HL-60/S4 (cell line): ENCODE measurements around the gene OBSCN.
"Not testable (repeated sequence)": the region's sequence is repeated elsewhere in the genome, so short reads cannot be mapped to it uniquely, and the experiment has no call there.

Source experiments
- in situ Hi-C: fragments of 300-500 bp; cut with MboI; formaldehyde crosslinking; loops from 2 replicates; pipeline ENCODE4 v1.14.3; 2022; ENCODE audit warnings: low sequenced_read_pairs

The OBSCN gene

DNA sequence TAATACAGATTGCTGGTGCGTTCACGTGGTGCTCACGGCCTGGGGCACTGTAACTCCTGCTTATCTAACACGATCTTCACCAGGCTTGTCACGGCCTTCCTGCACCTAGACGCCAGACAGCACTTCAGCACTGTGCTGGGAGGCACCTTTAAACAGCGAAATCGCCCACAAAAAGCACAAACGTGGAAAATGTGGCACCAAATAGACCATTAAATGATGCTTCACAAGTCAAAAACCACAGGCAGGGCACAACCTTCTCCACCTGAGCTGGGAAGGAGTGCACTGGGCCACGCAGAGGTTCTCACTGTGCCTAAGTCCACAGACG, 22.2 kb upstream of the OBSCN start:
- in situ Hi-C loops = no loop called here

DNA sequence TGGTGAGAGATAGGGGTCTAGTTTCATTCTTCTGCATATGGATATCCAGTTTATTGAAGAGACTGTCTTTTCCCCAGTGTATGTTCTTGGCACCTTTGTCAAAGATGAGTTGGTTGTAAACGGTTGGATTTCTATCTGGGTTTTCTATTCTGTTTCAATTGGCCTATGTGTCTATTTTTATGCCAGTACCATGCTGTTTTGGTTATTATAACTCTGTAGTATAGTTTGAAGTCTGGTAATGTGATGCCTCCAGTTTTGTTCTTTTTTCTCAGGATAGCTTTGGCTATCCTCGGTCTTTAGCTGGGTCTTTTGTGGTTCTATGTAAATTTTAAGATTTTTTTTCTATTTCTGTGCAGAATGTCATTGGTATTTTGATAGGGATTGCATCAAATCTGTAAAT, 19.6 kb upstream of the OBSCN start:
- in situ Hi-C loops = not testable (repeated sequence)

DNA sequence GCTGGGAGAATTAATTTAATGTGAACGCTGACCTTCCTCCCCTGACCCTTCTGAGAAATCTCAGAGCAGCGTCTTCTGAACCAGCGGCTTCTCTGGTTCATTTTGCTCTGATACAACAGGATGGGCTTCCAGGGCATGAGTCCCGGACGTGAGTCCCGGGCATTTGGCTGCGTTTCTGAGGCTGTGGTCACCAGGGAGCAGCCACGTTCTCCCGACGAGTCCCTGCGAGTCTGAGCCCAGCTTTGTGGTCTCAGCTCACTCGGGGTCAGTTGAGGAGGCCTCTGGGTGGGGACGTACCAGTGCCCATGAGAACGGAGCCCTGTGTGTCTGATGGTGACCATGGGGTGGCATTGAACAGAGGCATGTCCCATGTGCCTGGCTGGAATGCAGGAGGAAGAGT, 17.7 kb upstream of the OBSCN start:
- in situ Hi-C loops = no loop called here

DNA sequence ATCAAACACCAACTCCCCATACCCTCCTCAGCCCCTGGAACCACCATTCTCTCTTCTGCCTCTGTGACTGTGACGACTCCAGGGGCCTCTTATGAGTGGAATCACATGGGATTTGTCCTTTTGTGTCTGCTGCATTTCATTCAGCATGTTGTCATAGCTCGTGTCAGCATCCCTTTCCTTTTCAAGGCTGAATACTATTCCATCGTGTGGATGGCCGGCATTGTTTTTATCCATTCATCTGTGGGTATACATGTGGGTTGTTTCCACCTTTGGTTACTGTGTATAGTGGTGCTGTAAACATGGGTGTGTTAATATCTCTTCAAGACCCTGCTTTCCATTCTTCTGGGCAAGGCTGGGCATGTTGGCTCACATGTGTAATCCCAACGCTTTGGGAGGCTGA, 17.1 kb upstream of the OBSCN start:
- in situ Hi-C loops = no loop called here

DNA sequence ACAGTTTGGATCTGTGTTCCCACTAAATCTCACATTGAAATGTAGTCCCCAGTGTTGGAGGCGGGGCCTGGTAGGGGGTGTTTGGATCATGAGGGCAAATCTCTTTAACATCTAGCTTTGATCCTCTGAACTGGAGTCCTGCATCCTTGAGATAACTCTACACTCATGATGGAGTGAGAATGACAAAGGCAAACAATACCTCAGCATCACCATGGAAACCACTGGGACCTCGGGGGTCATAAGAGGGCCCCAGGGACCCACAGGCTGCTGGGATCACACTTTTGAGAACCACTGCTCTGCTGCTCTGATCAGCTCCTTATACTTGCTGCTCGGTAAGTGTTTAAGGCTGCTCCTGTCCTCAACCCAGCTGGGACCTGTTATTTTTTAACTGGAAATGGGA, 13.4 kb upstream of the OBSCN start:
- in situ Hi-C loops = no loop called here

DNA sequence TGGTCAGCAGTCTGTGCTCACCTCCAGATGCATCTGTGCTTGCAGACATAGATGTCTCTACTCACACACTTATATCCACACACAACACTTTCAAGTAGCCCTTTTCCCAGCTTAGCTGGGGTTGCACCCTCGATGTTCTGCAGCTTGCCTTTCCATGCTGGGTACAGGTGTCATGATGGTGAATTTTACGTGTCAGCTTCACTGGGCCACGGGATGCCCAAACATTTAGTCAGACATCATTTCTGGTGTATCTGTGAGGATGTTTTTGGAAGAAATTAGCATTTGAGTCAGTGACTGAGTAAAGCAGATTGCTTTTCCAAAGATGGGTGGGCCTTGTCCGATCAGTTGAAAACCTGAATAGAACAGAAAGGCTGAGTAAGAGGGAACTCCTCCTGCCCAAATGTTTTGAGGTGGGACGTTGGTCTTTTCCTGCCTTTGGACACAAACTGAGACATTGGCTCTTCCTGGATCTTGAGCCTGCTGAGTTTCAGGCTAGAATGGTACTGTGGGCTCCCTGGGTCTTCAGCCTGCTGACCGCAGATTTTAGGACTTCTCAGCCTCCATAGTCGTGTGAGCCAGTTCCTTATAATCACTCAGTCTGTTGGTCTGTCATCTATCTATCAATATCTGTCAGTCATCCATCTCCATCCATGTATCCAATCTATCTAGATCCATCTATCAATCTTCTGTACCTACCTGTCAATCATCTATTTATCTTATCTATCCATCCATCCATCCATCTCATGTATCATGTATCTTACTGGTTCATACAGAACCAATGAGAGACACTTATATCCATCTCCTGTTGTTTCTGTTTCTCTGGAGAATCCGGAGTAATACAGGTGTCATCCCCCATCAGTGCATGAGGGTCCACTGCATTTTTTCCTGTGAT, 12.7 kb upstream of the OBSCN start:
- in situ Hi-C loops = no loop called here

DNA sequence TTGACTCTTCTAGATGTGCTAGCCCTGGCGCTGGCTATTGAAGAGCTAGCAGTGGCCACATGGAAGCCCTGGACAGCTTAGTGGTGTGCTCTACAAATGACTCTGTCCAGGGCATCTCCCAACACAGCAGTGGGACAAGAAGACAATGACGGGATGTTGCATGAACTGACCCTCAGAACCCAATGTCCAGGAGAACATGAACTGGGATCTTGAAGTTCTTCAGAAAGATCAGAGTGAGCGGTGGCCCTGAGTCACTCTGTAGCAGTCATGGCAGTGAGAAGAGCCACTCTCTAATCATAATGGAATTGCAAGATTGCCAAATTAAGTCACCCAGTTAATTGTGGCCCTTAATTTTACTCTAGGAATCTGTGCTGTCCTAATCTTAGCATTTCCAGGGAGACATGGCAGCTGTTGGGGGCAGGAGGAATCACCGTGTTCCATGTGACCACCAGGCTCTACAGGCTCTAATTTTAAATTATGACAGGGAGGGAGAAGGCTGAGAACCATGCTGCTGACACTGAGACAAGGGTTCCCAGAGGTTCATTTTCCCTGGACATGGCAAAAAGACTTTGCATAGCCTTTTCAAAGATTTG, 10.2 kb upstream of the OBSCN start:
- in situ Hi-C loops = no loop called here

DNA sequence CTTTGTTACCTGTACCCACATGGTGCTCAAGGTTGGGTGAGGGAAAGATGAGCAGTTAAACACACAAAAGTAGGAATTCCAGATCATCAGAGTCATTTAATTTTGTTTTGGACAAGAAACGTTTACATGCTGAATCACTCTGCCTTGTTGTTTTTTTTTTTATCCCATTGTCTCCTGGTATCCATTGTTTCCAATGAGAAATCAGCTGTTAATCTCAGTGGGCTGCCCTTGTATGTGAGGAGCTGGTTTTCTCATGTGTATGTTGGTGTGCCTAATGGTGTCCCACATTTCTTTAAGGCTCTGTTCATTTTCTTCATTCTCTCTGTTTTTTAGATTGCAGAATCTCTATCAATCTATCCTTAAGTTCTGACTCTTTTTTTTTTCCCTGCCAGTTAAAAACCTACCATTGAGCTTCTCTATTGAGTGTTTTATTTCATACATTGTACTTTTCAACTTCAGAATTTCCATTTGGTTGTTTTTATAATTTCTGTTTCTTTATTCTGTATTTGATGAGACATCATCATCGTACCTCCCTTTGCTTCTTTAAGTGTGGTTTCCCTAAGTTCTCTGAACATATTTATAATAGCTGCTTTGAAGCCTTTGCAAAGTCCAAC, 8.8 kb upstream of the OBSCN start:
- in situ Hi-C loops = no loop called here

DNA sequence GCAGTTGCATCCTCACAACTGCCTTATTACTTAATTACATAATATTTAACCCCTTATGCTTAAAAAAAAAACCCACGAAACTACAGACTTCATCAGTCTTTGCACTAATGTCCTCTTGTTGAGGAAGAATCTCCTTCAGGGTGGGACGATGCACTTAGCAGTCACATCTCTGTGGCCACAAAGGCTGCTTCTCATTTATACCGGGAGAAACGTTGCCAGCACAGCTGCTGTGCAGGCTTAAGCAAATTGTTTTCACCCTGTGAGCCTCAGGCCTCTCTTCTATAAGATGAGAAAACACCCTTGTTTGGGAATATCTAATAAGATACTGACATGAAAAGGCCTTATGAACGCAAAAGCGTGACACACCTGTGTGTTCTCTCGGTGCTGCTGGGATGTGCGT, 2.9 kb upstream of the OBSCN start:
- in situ Hi-C loops = no loop called here

DNA sequence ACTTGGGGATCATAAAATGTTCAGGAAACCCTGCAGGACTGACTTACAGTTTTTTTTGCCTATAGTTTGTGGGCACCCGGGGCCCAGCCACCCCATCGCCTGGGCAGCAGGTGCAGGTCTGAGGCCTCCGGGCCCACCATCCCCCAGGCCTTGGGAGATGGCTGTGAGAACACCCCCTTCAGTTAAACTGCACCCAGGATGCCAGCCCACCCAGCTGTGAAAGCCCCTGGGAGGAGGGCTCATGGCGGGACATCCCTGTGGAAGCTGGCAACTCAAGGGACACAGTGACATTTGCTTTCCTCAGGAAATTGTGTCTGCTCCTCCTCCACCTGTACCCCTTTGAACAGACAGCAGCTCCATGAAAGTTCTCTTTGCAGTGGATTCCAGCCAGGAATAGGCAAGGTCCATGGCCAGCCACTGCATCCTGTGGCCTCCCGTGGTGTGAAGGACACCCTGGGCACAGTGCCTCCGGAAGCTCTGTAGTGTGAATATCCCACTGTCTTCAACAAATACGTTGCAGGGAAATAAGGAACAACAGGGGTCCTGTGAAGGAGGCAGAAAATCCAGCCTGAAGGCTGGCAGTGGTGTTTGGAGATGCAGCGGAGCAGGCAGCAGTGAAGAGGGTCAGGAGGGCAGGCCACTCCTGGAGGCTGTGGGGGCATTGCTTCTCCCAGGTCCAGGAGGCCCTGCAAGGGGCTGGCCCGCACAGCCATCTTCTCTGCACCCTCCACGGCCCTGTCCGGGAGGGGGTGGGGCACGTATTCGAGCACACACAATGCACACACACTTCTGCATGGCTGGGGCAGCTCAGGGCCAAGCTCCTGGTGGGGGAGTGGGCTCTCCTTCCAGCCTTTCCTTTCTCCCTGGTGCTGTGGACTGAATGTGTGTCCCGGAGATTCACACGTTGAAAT, 2.1 kb upstream of the OBSCN start:
- in situ Hi-C loops = no loop called here

DNA sequence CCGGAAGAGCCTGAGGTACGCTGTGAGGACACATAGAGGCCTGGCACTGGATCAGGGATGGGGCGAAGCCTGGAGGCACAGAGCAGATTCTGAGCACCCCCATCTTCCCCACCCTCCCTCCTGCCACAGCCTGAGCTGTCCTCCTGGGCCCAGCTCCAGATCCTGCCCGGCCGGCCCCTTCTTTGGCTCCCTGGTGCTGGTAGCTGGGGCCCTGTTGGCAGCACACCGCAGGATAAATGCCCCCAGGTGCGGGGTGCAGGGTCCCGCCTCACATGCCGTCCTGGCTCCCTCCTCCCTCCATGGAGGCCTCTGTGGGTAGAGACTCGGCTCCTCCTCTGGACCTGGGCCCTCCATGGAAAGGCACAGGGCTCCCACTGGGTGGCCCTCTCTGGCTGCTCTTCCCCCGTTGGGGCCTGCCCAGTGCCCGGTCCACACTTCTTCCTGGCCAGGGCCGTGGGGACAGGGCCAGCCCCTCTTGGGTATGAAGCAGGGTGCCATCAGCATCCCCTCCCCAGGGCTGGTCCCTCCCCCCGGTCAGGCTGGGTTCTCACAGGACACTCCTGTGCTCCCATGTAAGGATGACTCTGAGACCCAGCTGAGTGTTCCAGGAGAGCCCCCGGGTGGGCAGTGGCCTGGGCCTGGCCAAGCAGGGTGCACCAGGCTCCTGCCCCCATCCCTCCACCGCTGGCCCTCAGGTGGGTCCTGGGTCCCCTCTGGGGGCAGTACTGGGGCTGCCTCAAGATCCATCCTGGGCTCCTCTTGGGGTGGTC, 1.1 kb upstream of the OBSCN start:
- in situ Hi-C loops = no loop called here

DNA sequence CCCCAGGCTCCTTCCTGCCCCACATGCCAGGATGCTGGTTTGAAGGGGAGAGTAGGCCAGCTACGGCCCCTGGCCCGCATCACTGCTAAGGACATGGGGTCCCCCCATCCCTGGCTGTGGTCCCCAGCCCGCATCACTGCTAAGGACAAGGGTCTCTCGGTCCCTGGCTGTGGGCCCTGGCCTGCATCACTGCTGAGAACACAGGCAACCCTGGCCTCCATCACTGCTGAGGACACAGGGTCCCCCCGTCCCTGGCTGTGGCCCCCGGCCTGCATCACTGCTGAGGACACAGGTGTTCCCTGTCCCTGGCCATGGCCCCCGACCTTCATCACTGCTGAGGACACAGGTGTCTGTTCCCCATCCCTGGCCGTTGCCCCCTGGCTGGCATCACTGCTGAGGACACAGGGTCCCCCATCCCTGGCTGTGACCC, 448 bp upstream of the OBSCN start:
- in situ Hi-C loops = no loop called here

DNA sequence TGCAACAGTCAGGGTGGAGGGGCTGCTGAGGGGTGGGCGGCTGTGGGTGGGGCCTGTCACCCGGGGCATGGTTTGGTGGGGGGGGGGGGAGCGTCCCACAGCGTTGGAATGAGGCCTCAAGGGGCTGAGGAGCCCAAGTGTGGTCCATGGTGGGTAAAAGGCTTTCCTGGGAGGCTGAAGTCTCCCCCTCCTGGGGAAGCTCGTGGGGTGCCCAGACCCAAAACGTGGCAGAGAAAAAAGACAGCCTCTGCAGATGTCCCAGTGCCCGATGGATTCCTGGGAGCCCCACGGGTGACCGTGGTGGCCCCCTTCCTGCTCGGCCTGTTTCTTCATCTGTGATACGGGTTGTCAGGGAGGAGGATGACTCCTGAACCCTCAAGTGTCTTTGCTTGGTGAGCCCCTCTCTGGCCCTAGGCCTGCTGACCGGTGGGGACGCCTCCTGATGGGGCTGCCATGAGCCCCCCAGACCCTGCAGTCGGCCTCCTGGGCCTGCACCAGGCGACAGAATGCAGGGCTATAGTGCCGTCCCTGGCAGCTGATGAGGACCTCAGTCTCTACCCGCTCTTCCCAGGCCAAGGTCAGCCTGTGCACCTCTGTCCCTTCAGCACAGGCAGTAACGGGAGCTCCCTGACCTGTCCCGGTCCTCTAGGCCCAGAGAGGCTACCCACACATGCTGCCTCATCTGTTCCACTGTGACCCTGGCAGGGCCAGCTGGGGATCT, 1.1 kb downstream of the OBSCN start:
- in situ Hi-C loops = no loop called here

DNA sequence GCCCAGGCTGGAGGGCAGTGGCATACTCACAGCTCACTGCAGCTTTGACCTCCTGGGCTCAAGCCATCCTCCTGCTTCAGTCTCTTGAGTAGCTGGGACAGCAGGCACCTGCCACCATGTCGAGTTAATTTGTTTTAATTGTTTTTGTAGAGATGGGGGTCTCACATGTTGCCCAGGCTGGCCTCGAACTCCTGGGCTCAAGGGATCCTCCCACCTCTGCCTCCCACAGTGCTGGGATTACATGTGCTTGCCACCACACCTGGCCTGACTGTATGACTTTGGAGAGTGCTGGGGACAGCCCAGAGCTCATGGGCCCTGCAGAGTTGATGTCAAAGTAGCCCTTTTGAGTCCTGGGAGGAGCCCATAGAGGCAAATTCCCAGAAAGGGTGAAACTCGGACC, 1.8 kb downstream of the OBSCN start:
- in situ Hi-C loops = no loop called here

DNA sequence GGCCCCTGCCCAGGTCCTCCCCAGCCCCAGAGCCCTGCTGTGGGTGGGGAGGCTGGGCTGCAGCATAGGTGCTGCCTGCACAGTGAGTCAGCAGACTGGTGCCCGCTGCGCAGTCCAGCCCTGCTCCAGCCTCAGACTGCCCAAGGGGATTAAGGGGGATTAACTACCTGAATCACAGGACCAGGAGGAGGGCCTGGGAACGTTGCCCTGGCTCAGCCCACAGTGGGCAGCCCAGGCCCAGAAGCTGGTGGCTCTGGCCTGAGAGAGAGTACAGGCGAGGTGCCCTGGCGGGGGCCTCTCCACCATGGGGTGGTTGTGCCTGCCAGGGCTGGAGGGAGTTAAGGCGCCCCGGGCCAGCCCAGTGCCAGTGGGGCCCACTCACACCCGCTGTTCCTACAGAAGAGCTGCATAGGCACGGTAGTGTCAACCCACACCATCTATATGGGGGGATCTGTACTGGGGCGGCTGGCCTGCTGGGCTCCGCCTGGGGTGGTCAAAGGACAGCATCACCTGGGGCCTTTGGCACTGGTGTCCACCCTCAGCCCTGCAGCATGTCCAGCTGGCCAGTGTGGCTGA, 2.3 kb downstream of the OBSCN start:
- in situ Hi-C loops = no loop called here

DNA sequence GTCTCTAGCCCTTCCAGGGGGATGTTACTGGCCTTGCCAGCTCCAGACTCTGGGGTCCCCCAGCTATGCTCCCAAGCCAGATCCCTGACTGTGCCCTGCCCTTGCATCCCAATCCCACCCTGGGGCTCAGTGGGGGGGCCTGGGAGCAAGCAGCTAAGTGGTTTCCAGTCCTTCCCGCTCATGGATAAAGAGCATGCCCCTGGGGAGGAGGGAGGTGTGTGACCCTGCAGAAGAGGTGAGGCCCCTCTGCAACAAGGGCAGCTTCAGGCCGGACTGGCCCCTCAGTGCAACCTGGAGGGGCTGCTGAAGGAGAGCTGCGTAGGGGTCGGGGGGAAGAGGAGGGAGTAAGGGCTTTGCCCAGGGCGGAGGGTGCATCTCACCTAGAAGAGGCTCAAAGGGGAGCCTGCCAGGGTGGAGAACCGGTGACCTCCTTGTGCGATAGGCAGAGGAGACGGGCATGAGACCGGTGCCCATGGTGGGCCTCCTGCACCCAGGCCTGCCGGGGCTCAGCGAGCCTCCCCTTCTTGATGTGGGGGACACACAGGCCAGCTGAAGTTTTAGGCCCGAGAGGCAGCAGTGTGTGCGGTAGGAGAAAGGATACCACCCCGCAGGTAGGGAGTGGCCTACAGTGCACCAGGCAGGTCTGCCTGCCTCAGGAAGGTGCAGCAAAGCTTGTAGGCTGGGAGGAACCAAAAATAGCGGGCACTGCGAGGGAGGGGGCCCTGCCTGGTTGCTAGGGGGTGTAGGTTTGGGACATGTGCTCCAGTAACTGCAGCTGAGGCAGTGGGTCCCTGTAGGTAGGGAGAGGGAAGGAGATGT, 3.1 kb downstream of the OBSCN start:
- in situ Hi-C loops = no loop called here

DNA sequence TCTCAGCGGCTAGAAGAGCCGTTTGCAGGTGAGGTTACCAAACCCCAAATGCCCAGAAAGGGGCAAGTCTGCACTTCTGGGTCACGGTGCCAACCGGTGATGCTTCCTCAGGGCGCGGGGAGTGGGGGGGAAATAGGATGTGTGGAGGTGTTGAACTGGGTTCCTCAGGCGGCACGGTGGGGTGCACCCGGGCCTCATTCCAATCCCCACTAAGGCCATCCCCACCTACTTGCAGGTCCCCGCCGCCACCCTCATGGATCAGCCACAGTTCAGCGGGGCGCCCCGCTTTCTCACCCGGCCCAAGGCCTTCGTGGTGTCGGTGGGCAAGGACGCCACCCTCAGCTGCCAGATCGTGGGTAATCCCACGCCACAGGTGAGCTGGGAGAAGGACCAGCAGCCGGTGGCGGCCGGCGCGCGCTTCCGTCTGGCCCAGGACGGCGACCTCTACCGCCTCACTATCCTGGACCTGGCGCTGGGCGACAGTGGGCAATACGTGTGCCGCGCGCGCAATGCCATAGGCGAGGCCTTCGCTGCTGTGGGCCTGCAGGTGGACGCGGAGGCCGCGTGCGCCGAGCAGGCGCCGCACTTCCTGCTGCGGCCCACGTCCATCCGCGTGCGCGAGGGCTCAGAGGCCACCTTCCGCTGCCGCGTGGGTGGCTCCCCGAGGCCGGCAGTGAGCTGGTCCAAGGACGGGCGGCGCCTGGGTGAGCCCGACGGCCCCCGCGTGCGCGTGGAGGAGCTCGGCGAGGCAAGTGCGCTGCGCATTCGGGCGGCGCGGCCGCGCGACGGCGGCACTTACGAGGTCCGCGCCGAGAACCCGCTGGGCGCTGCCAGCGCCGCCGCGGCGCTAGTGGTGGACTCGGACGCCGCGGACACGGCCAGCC, 3.9 kb downstream of the OBSCN start:
- in situ Hi-C loops = no loop called here
